GM23338 (cell line): ENCODE measurements around the gene DEPDC1. TPM values are rescaled to one million over a fixed set of nuclear protein-coding genes. Genes with fewer than 3 reads are reported as not detected.

Experiments
- ATAC-seq: fragments of 200-7000 bp; cut with Tn5 transposase; 3 replicates; pipeline ENCODE4 v1.9.1; 2020
- DNase-seq: peaks from one replicate; pipeline ENCODE4 v3.0.0-alpha.2; 2015; ENCODE audit warnings: low spot score
- H2AFZ ChIP-seq: fragments of 200-600 bp; sonication (generic); 2 replicates; pipeline ENCODE4 v1.8.0; 2016; ENCODE audit warnings: antibody characterized with exemption, mild to moderate bottlenecking, moderate library complexity
- H3F3A ChIP-seq: fragments of 200-600 bp; sonication (generic); replicated peaks from 2 replicates; pipeline ENCODE4 v1.8.0; 2017; ENCODE audit warnings: antibody characterized with exemption, mixed run types, low read depth
- H3K27ac ChIP-seq: fragments of 200-600 bp; sonication (generic); 2 replicates; pipeline ENCODE4 v1.6.1; 2016; ENCODE audit warnings: low read depth
- H3K27me3 ChIP-seq: fragments of 200-600 bp; sonication (generic); 2 replicates; pipeline ENCODE4 v1.8.0; 2016; ENCODE audit warnings: mild to moderate bottlenecking, mixed run types, moderate library complexity; ENCODE audit not compliant: insufficient read depth
- H3K36me3 ChIP-seq: fragments of 200-600 bp; sonication (generic); 2 replicates; pipeline ENCODE4 v1.8.0; 2016; ENCODE audit warnings: mild to moderate bottlenecking; ENCODE audit not compliant: insufficient read depth
- H3K4me1 ChIP-seq: fragments of 200-600 bp; sonication (generic); 2 replicates; pipeline ENCODE4 v1.8.0; 2016; ENCODE audit warnings: mild to moderate bottlenecking, moderate library complexity; ENCODE audit not compliant: insufficient read depth
- H3K4me2 ChIP-seq: fragments of 200-600 bp; sonication (generic); 2 replicates; pipeline ENCODE4 v1.7.1; 2017; ENCODE audit warnings: mixed run types
- H3K4me3 ChIP-seq: fragments of 200-600 bp; sonication (generic); 2 replicates; pipeline ENCODE4 v1.6.1; 2016; ENCODE audit warnings: mixed run types
- H3K79me2 ChIP-seq: fragments of 200-600 bp; sonication (generic); replicated peaks from 2 replicates; pipeline ENCODE4 v1.8.0; 2017; ENCODE audit warnings: mild to moderate bottlenecking; ENCODE audit not compliant: insufficient read depth
- H3K9me2 ChIP-seq: fragments of 200-600 bp; sonication (generic); 2 replicates; pipeline ENCODE4 v1.8.0; 2017; ENCODE audit not compliant: insufficient read depth
- H4K20me1 ChIP-seq: fragments of 200-600 bp; sonication (generic); replicated peaks from 2 replicates; pipeline ENCODE4 v1.8.0; 2017; ENCODE audit warnings: mild to moderate bottlenecking; ENCODE audit not compliant: insufficient read depth
- H3K27ac Mint-ChIP-seq: 2 replicates; pipeline ENCODE4 v1.8.0; 2020; ENCODE audit warnings: inconsistent platforms, mild to moderate bottlenecking, moderate library complexity, mixed read lengths
- H3K27me3 Mint-ChIP-seq: 3 replicates; pipeline ENCODE4 v1.8.0; 2022; ENCODE audit warnings: low read depth, mild to moderate bottlenecking, moderate library complexity, mixed read lengths, inconsistent platforms; ENCODE audit not compliant: insufficient read depth, poor library complexity
- H3K36me3 Mint-ChIP-seq: 3 replicates; pipeline ENCODE4 v1.8.0; 2021; ENCODE audit warnings: low read depth, mild to moderate bottlenecking, inconsistent platforms, moderate library complexity, mixed read lengths
- H3K4me1 Mint-ChIP-seq: 3 replicates; pipeline ENCODE4 v1.8.0; 2020; ENCODE audit warnings: mild to moderate bottlenecking, inconsistent platforms, mixed read lengths
- H3K4me3 Mint-ChIP-seq: 3 replicates; pipeline ENCODE4 v1.8.0; 2021; ENCODE audit warnings: moderate library complexity, mild to moderate bottlenecking, inconsistent platforms, mixed read lengths
- H3K9me3 Mint-ChIP-seq: 3 replicates; pipeline ENCODE4 v1.8.0; 2020; ENCODE audit warnings: moderate library complexity, mild to moderate bottlenecking, inconsistent platforms, mixed read lengths
- EZH2 ChIP-seq: fragments of 200-600 bp; sonication (generic); IDR thresholded peaks from one replicate; pipeline ENCODE4 v1.8.0; 2017; ENCODE audit warnings: antibody characterized with exemption, mild to moderate bottlenecking, low read depth; ENCODE audit not compliant: unreplicated experiment
- EZH2phosphoT487 ChIP-seq: fragments of 200-600 bp; sonication (generic); IDR thresholded peaks from one replicate; pipeline ENCODE4 v1.8.1; 2018; ENCODE audit warnings: antibody characterized with exemption; ENCODE audit not compliant: unreplicated experiment
- JUNB ChIP-seq: IDR thresholded peaks from one replicate; pipeline ENCODE4 v1.6.1; 2016; ENCODE audit warnings: antibody characterized with exemption; ENCODE audit not compliant: unreplicated experiment
- NANOG ChIP-seq: IDR thresholded peaks from 2 replicates; pipeline ENCODE4 v1.6.1; 2016; ENCODE audit warnings: antibody characterized with exemption, borderline replicate concordance
- ZNF114 ChIP-seq: fragments of 250-450 bp; sonication (Bioruptor Pico); IDR thresholded peaks from 2 replicates; pipeline ENCODE4 v1.5.0; 2020; ENCODE audit warnings: mild to moderate bottlenecking, moderate library complexity
- ZNF331 ChIP-seq: fragments of 250-450 bp; sonication (Bioruptor Pico); IDR thresholded peaks from 2 replicates; pipeline ENCODE4 v1.5.0; 2020; ENCODE audit warnings: low read depth, mild to moderate bottlenecking, moderate library complexity
- polyA plus RNA-seq: library from polyadenylated mRNA; unstranded; fragments of >200 nt; fragmentation: Nextera tagmentation; extraction: Ambion mirVana; gene quantifications from 2 replicates; pipeline ENCODE4 v1.2.1, GENCODE V29; 2016
- total RNA-seq: library from RNA; depleted of rRNA; stranded (reverse); fragments of >200 nt; shearing (Covaris generic); gene quantifications from 2 replicates; pipeline ENCODE4 v1.2.3, GENCODE V29; 2014
- TF ChIP-seq, protein P1 (sequence below): IDR thresholded peaks from 2 replicates; pipeline ENCODE4 v1.6.1; 2016; ENCODE audit warnings: antibody characterized with exemption
- TF ChIP-seq, protein P2 (sequence below): IDR thresholded peaks from one replicate; pipeline ENCODE4 v1.6.1; 2018; ENCODE audit warnings: antibody characterized with exemption; ENCODE audit not compliant: unreplicated experiment
- TF ChIP-seq, protein P3 (sequence below): fragments of 250-450 bp; sonication (Bioruptor Pico); IDR thresholded peaks from 2 replicates; pipeline ENCODE4 v1.5.0; 2020; ENCODE audit warnings: mild to moderate bottlenecking, moderate library complexity

DEPDC1 gene
- total and polyA plus RNA-seq, 2 experiments from 2014 or later, result 30.0 to 42.9 TPM

DNA sequence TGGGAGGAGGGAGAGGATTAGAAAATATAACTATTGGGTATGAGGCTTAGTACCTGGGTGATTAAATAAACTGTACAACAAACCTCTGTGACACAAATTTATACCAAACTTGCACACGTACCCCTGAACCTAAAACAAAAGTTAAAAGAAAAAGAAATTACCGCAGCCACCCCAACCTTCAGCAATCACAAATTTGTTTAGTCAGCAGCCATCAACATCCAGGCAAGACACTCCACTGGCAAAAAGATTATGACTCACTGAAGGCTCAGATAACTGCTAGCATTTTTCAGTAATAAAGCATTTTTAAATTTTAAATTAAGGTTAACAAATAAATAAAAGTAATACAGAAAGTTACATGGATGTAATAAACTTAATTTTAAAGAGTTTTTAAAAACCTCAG lies 14.4 kb upstream of the DEPDC1 start:
- H3K4me1 ChIP-seq, result no peaks in the 10 kb centered on the region
- no peaks in the 10 kb centered on the region for H3K79me2 ChIP-seq
- H3K4me3 Mint-ChIP-seq, result no peak overlapping the region
- H3K27ac Mint-ChIP-seq, result no peak overlapping the region
- peaks cover 31% of the 10 kb centered on the region; the same call in 2 of the 3 replicates for H3K9me3 Mint-ChIP-seq
- no peak overlapping the region for H3K4me3 ChIP-seq
- no peaks in the 10 kb centered on the region for H3F3A ChIP-seq
- H3K36me3 Mint-ChIP-seq, result peaks cover 3% of the 10 kb centered on the region; the same call in 2 of the 3 replicates
- no peaks in the 10 kb centered on the region for H3K4me1 Mint-ChIP-seq
- no peaks in the 10 kb centered on the region for H3K27me3 Mint-ChIP-seq
- ATAC-seq (no peak), DNase-seq (no peak)
- H2AFZ ChIP-seq, result no peak overlapping the region
- peaks cover 19% of the 10 kb centered on the region; the same call in 1 of the 2 replicates for H3K36me3 ChIP-seq
- no peak overlapping the region for H3K27ac ChIP-seq
- no peaks in the 10 kb centered on the region for H3K27me3 ChIP-seq
- no peak overlapping the region for H3K4me2 ChIP-seq
- peaks cover 3% of the 10 kb centered on the region; the same call in 1 of the 2 replicates for H3K9me2 ChIP-seq
- no peak for TF ChIP-seq NANOG
- TF ChIP-seq, protein P1, sequence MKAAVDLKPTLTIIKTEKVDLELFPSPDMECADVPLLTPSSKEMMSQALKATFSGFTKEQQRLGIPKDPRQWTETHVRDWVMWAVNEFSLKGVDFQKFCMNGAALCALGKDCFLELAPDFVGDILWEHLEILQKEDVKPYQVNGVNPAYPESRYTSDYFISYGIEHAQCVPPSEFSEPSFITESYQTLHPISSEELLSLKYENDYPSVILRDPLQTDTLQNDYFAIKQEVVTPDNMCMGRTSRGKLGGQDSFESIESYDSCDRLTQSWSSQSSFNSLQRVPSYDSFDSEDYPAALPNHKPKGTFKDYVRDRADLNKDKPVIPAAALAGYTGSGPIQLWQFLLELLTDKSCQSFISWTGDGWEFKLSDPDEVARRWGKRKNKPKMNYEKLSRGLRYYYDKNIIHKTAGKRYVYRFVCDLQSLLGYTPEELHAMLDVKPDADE, result no peak
- TF ChIP-seq EZH2phosphoT487, result no peak
- no peak for TF ChIP-seq EZH2
- no peaks in the 10 kb centered on the region for H4K20me1 ChIP-seq

DNA sequence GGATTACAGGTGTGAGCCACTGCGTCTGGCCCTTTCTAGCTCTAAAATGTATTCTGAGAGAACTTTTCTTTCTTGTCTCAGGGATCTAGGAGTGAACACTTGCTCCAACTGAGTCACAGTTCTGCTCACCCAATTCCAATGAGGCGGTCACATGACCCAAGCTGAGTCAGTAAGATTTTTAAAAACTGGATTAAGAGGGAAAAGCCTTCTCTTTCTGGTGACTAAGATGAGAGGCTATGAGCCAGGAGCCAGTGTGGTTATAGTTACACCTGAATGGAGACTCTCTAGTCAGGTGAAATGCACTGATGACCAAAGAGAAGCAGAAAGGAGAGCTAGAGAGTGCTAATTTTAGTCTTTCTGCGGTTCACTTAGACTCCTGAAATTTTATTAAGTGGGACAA lies 9.5 kb upstream of the DEPDC1 start:
- Histone ChIP-seq H3K27ac (no peak overlapping the region), H3K4me3 (no peak overlapping the region), H3F3A (no peaks in the 10 kb centered on the region), H3K9me2 (peaks cover 3% of the 10 kb centered on the region; the same call in 1 of the 2 replicates), H3K27me3 (no peaks in the 10 kb centered on the region), H3K4me1 (no peaks in the 10 kb centered on the region), H3K79me2 (no peaks in the 10 kb centered on the region), H2AFZ (no peak overlapping the region), H3K36me3 (no peaks in the 10 kb centered on the region), H3K4me2 (no peak overlapping the region), H4K20me1 (no peaks in the 10 kb centered on the region)
- Mint-ChIP-seq H3K36me3 (peaks cover 12% of the 10 kb centered on the region; the same call in 2 of the 3 replicates), H3K27ac (no peak overlapping the region), H3K9me3 (peaks cover 45% of the 10 kb centered on the region), H3K4me1 (no peaks in the 10 kb centered on the region), H3K27me3 (no peaks in the 10 kb centered on the region), H3K4me3 (no peak overlapping the region)
- ATAC-seq, result no peak
- DNase-seq, result no peak
- TF ChIP-seq EZH2, result no peak
- TF ChIP-seq, protein P1, result no peak
- no peak for TF ChIP-seq ZNF114 (CRISPR knock-in tag)
- no peak for TF ChIP-seq JUNB
- TF ChIP-seq ZNF331, result no peak
- TF ChIP-seq, protein P2, sequence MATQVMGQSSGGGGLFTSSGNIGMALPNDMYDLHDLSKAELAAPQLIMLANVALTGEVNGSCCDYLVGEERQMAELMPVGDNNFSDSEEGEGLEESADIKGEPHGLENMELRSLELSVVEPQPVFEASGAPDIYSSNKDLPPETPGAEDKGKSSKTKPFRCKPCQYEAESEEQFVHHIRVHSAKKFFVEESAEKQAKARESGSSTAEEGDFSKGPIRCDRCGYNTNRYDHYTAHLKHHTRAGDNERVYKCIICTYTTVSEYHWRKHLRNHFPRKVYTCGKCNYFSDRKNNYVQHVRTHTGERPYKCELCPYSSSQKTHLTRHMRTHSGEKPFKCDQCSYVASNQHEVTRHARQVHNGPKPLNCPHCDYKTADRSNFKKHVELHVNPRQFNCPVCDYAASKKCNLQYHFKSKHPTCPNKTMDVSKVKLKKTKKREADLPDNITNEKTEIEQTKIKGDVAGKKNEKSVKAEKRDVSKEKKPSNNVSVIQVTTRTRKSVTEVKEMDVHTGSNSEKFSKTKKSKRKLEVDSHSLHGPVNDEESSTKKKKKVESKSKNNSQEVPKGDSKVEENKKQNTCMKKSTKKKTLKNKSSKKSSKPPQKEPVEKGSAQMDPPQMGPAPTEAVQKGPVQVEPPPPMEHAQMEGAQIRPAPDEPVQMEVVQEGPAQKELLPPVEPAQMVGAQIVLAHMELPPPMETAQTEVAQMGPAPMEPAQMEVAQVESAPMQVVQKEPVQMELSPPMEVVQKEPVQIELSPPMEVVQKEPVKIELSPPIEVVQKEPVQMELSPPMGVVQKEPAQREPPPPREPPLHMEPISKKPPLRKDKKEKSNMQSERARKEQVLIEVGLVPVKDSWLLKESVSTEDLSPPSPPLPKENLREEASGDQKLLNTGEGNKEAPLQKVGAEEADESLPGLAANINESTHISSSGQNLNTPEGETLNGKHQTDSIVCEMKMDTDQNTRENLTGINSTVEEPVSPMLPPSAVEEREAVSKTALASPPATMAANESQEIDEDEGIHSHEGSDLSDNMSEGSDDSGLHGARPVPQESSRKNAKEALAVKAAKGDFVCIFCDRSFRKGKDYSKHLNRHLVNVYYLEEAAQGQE, result no peak
- TF ChIP-seq, protein P3, sequence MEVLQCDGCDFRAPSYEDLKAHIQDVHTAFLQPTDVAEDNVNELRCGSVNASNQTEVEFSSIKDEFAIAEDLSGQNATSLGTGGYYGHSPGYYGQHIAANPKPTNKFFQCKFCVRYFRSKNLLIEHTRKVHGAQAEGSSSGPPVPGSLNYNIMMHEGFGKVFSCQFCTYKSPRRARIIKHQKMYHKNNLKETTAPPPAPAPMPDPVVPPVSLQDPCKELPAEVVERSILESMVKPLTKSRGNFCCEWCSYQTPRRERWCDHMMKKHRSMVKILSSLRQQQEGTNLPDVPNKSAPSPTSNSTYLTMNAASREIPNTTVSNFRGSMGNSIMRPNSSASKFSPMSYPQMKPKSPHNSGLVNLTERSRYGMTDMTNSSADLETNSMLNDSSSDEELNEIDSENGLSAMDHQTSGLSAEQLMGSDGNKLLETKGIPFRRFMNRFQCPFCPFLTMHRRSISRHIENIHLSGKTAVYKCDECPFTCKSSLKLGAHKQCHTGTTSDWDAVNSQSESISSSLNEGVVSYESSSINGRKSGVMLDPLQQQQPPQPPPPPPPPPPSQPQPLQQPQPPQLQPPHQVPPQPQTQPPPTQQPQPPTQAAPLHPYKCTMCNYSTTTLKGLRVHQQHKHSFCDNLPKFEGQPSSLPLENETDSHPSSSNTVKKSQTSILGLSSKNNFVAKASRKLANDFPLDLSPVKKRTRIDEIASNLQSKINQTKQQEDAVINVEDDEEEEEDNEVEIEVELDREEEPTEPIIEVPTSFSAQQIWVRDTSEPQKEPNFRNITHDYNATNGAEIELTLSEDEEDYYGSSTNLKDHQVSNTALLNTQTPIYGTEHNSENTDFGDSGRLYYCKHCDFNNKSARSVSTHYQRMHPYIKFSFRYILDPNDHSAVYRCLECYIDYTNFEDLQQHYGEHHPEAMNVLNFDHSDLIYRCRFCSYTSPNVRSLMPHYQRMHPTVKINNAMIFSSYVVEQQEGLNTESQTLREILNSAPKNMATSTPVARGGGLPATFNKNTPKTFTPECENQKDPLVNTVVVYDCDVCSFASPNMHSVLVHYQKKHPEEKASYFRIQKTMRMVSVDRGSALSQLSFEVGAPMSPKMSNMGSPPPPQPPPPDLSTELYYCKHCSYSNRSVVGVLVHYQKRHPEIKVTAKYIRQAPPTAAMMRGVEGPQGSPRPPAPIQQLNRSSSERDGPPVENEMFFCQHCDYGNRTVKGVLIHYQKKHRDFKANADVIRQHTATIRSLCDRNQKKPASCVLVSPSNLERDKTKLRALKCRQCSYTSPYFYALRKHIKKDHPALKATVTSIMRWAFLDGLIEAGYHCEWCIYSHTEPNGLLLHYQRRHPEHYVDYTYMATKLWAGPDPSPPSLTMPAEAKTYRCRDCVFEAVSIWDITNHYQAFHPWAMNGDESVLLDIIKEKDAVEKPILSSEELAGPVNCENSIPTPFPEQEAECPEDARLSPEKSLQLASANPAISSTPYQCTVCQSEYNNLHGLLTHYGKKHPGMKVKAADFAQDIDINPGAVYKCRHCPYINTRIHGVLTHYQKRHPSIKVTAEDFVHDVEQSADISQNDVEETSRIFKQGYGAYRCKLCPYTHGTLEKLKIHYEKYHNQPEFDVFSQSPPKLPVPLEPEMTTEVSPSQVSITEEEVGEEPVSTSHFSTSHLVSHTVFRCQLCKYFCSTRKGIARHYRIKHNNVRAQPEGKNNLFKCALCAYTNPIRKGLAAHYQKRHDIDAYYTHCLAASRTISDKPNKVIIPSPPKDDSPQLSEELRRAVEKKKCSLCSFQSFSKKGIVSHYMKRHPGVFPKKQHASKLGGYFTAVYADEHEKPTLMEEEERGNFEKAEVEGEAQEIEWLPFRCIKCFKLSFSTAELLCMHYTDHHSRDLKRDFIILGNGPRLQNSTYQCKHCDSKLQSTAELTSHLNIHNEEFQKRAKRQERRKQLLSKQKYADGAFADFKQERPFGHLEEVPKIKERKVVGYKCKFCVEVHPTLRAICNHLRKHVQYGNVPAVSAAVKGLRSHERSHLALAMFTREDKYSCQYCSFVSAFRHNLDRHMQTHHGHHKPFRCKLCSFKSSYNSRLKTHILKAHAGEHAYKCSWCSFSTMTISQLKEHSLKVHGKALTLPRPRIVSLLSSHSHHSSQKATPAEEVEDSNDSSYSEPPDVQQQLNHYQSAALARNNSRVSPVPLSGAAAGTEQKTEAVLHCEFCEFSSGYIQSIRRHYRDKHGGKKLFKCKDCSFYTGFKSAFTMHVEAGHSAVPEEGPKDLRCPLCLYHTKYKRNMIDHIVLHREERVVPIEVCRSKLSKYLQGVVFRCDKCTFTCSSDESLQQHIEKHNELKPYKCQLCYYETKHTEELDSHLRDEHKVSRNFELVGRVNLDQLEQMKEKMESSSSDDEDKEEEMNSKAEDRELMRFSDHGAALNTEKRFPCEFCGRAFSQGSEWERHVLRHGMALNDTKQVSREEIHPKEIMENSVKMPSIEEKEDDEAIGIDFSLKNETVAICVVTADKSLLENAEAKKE, result no peak
